ENCODE data around the gene LAMA3. TPM values are rescaled to one million over a fixed set of nuclear protein-coding genes. Genes with fewer than 3 reads are reported as not detected.

Gene LAMA3
- total RNA-seq, 2 donors from 2014 or later = 0.58 to 1.3 TPM

DNA sequence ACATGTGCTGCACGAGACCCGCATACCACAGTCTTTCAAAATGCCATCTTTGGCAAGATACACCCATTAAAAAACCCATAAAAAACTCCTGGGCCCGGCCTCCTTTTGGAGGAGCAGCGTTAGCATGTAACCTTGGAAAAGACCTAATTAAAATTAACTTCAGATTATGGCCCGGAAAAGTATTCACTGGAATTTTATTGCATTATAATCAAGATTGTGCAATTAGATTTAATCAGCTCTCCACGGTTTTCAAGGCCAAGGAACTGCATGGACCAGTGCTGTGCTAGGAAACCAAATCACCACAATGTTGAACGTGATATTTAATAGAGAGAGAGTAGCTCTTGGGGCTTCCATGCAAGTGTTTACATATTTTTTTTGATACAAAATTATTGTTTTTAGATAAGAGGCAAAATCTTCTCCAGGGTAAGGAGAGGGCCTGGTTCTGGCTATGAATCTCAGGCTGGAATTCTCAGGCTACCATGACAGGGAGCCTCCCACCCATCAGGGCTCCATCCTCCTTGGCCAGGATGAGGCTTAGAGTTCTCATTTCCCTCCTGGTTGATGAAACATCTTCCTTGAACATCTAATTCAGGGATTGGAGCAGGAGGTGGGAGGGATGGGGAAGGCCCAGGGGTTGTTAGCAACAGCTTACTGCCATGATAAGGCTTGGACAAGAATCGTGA lies 243.3 kb downstream of the LAMA3 start:
- no peaks in the 10 kb centered on the region for H3K36me3 Mint-ChIP-seq (ENCODE audit: low read depth)
- Histone ChIP-seq H3K9me3 (ENCODE audit: control insufficient read depth, low read length) (no peaks in the 10 kb centered on the region), H3K27me3 (ENCODE audit: control insufficient read depth, insufficient read depth, low read length, poor library complexity, severe bottlenecking) (no peaks in the 10 kb centered on the region), H3K4me3 (ENCODE audit: low read length) (no peak overlapping the region), H3K27ac (ENCODE audit: low read depth, low read length) (no peak overlapping the region), H3K9ac (ENCODE audit: extremely low read depth, low read length, poor library complexity, severe bottlenecking) (no peak overlapping the region), H3K4me1 (ENCODE audit: control insufficient read depth, insufficient read depth, low read length) (peaks cover 11% of the 10 kb centered on the region), H3K36me3 (ENCODE audit: control insufficient read depth, insufficient read depth, low read length) (no peaks in the 10 kb centered on the region)
- H3K4me1 Mint-ChIP-seq = peaks cover 16% of the 10 kb centered on the region
- no peaks in the 10 kb centered on the region for H3K27me3 Mint-ChIP-seq (ENCODE audit: insufficient read depth)
- no peak overlapping the region for H3K4me3 Mint-ChIP-seq
- TF ChIP-seq, protein P1, sequence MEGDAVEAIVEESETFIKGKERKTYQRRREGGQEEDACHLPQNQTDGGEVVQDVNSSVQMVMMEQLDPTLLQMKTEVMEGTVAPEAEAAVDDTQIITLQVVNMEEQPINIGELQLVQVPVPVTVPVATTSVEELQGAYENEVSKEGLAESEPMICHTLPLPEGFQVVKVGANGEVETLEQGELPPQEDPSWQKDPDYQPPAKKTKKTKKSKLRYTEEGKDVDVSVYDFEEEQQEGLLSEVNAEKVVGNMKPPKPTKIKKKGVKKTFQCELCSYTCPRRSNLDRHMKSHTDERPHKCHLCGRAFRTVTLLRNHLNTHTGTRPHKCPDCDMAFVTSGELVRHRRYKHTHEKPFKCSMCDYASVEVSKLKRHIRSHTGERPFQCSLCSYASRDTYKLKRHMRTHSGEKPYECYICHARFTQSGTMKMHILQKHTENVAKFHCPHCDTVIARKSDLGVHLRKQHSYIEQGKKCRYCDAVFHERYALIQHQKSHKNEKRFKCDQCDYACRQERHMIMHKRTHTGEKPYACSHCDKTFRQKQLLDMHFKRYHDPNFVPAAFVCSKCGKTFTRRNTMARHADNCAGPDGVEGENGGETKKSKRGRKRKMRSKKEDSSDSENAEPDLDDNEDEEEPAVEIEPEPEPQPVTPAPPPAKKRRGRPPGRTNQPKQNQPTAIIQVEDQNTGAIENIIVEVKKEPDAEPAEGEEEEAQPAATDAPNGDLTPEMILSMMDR (conservative IDR thresholded peaks at IDR 0.05) = no peak
- H3K27ac Mint-ChIP-seq = no peak overlapping the region
- 91 to 94% methylated on average over 5 to 8 of the region's 8 CpGs for WGBS, 2 experiments (ENCODE audit: insufficient coverage in 1 of 2, insufficient read length in 1 of 2)
- DNase-seq = no peak
- H3K9me3 Mint-ChIP-seq = no peaks in the 10 kb centered on the region

DNA sequence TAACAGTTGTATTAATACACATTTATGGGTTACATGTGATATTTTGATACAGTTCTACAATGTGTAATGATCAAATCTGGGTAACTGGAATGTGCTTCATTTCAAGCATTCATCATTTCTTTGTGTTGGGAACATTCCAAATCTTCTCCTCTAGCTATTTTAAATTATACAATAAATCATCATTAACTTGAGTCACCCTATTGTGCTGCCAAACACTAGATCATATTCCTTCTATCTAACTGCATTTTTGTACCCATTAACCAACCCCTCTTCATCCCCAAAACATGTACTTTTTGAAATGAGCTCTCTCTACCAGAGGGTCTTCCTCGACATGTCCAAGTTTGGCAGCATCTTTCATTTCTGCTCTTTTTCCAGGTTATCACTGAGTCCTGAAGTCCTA lies 244.2 kb downstream of the LAMA3 start:
- no peaks in the 10 kb centered on the region for H3K36me3 Mint-ChIP-seq (ENCODE audit: low read depth)
- no peak overlapping the region for H3K4me3 Mint-ChIP-seq
- H3K27me3 ChIP-seq (ENCODE audit: control insufficient read depth, insufficient read depth, low read length, poor library complexity, severe bottlenecking) = no peaks in the 10 kb centered on the region
- 94 to 95% methylated on average over 1 of the region's 1 CpG for WGBS, 2 experiments (ENCODE audit: insufficient coverage in 1 of 2, insufficient read length in 1 of 2)
- no peak overlapping the region for H3K27ac Mint-ChIP-seq
- peaks cover 12% of the 10 kb centered on the region for H3K4me1 Mint-ChIP-seq
- H3K9me3 ChIP-seq (ENCODE audit: control insufficient read depth, low read length) = no peaks in the 10 kb centered on the region
- no peak overlapping the region for H3K9ac ChIP-seq (ENCODE audit: extremely low read depth, low read length, poor library complexity, severe bottlenecking)
- H3K27ac ChIP-seq (ENCODE audit: low read depth, low read length) = no peak overlapping the region
- H3K9me3 Mint-ChIP-seq = no peaks in the 10 kb centered on the region
- no peak overlapping the region for H3K4me3 ChIP-seq (ENCODE audit: low read length)
- no peaks in the 10 kb centered on the region for H3K36me3 ChIP-seq (ENCODE audit: control insufficient read depth, insufficient read depth, low read length)
- H3K27me3 Mint-ChIP-seq (ENCODE audit: insufficient read depth) = no peaks in the 10 kb centered on the region
- peaks cover 8% of the 10 kb centered on the region for H3K4me1 ChIP-seq (ENCODE audit: control insufficient read depth, insufficient read depth, low read length)
- TF ChIP-seq, protein P1 (conservative IDR thresholded peaks at IDR 0.05) = no peak
- no peak for DNase-seq

DNA sequence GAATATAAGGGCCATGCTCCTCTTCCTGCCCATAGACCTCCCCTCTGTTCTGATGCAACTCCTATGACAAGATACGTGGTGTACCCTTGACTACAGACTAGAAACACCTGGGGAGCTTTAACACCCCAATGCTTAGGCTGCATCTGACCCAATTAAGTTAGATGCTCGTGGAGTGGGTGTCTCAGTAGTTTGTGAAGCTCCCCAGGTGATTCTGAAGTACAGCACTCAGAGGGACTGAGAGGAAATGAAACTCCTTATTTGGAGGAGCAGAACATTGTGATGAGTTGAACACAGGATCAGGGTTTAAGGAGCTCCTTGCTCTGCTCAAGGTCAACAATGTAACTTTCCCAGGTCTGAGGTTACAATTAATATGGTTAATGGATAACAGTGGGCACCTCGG lies 245.0 kb downstream of the LAMA3 start:
- DNase-seq = no peak
- H3K36me3 Mint-ChIP-seq (ENCODE audit: low read depth) = no peaks in the 10 kb centered on the region
- Histone ChIP-seq H3K4me1 (ENCODE audit: control insufficient read depth, insufficient read depth, low read length) (peaks cover 9% of the 10 kb centered on the region), H3K27me3 (ENCODE audit: control insufficient read depth, insufficient read depth, low read length, poor library complexity, severe bottlenecking) (no peaks in the 10 kb centered on the region), H3K9me3 (ENCODE audit: control insufficient read depth, low read length) (no peaks in the 10 kb centered on the region), H3K9ac (ENCODE audit: extremely low read depth, low read length, poor library complexity, severe bottlenecking) (no peak overlapping the region), H3K27ac (ENCODE audit: low read depth, low read length) (no peak overlapping the region), H3K36me3 (ENCODE audit: control insufficient read depth, insufficient read depth, low read length) (no peaks in the 10 kb centered on the region), H3K4me3 (ENCODE audit: low read length) (no peak overlapping the region)
- no peaks in the 10 kb centered on the region for H3K27me3 Mint-ChIP-seq (ENCODE audit: insufficient read depth)
- 94 to 100% methylated on average over 1 to 3 of the region's 3 CpGs for WGBS, 2 experiments (ENCODE audit: insufficient coverage in 1 of 2, insufficient read length in 1 of 2)
- no peaks in the 10 kb centered on the region for H3K9me3 Mint-ChIP-seq
- no peak overlapping the region for H3K27ac Mint-ChIP-seq
- H3K4me3 Mint-ChIP-seq = no peak overlapping the region
- TF ChIP-seq, protein P1 (conservative IDR thresholded peaks at IDR 0.05) = no peak
- peaks cover 16% of the 10 kb centered on the region for H3K4me1 Mint-ChIP-seq

All from endodermal cell (in vitro differentiated cells).